GM23338 (cell line): ENCODE measurements around the gene CPSF4.

Source experiments
- CTCF ChIP-seq, 2 experiments: fragments of 200-600 bp in 1 of 2; sonication (generic) in 1 of 2; conservative IDR thresholded peaks; 2 replicates each; pipeline versions ENCODE4 v1.5.1 to v1.6.1; 2016 to 2017; ENCODE audit warnings: antibody characterized with exemption in 2 of 2, low read depth in 2 of 2, mild to moderate bottlenecking in 2 of 2, moderate library complexity in 1 of 2
- EZH2 ChIP-seq: fragments of 200-600 bp; sonication (generic); IDR thresholded peaks from one replicate; pipeline ENCODE4 v1.8.0; 2017; ENCODE audit warnings: antibody characterized with exemption, mild to moderate bottlenecking, low read depth; ENCODE audit not compliant: unreplicated experiment
- POLR2AphosphoS5 ChIP-seq: IDR thresholded peaks from 2 replicates; pipeline ENCODE4 v1.6.1; 2016; ENCODE audit warnings: antibody characterized with exemption, low read depth
- REST ChIP-seq: IDR thresholded peaks from one replicate; pipeline ENCODE4 v1.6.1; 2018; ENCODE audit warnings: antibody characterized with exemption; ENCODE audit not compliant: unreplicated experiment

GRCh38 chr7:99476107-99476506 lies 37.4 kb downstream of the CPSF4 start:
- TF ChIP-seq CTCF (conservative IDR thresholded peaks at IDR 0.05; ENCODE audit: low read depth in 2 of 2) (no peak), POLR2AphosphoS5 (no peak), EZH2 (no peak), REST (no peak)
